Measurements from ENCODE around the gene FBLN5.

FBLN5 gene

GRCh38 chr14:91870001-91870400 is 77.5 kb downstream of the FBLN5 start:
- no peaks in the 10 kb centered on the region for H3K79me1 ChIP-seq (ENCODE audit: low read length)
- no peaks in the 10 kb centered on the region for H3K79me2 ChIP-seq (ENCODE audit: control insufficient read depth, insufficient read depth, low read length)

GRCh38 chr14:91869556-91869955 is 77.9 kb downstream of the FBLN5 start:
- Histone ChIP-seq H3K18ac (ENCODE audit: low read length) (no peak overlapping the region), H2BK15ac (replicated peaks; ENCODE audit: low read depth) (no peak overlapping the region), H3K4me2 (ENCODE audit: low read length) (no peak overlapping the region), H3K36me3 (ENCODE audit: control insufficient read depth, insufficient read depth, low read length) (no peaks in the 10 kb centered on the region), H4K5ac (ENCODE audit: low read length) (no peak overlapping the region), H3K27ac (ENCODE audit: low read depth, low read length) (no peak overlapping the region), H3K4ac (ENCODE audit: low read depth, low read length) (no peak overlapping the region), H3K4me1 (ENCODE audit: control insufficient read depth, low read depth, low read length) (peaks cover 2% of the 10 kb centered on the region), H3K79me2 (ENCODE audit: control insufficient read depth, insufficient read depth, low read length) (no peaks in the 10 kb centered on the region), H3K27me3 (ENCODE audit: insufficient read depth, low read length, poor library complexity) (no peaks in the 10 kb centered on the region), H3K79me1 (ENCODE audit: low read length) (no peaks in the 10 kb centered on the region), H2BK120ac (ENCODE audit: low read depth, low read length) (no peak overlapping the region), H3K9ac (ENCODE audit: low read length) (no peak overlapping the region), H2AK5ac (ENCODE audit: low read length) (no peak overlapping the region), H3K4me3 (ENCODE audit: low read length) (no peak overlapping the region), H3K23ac (ENCODE audit: low read length) (no peak overlapping the region), H3K56ac (ENCODE audit: low read length) (no peak overlapping the region), H4K8ac (ENCODE audit: low read depth, low read length) (no peak overlapping the region), H2BK5ac (ENCODE audit: low read length) (no peak overlapping the region)
- no CpG with 5 or more reads among the region's 8 CpGs for WGBS (ENCODE audit: extremely low coverage, insufficient coverage, low lambda C conversion rate)
- DNase-seq, result peak; percentile 40

More at GRCh38 chr14:91870001-91870400, 77.5 kb downstream of the FBLN5 start:
- peaks cover 2% of the 10 kb centered on the region for H3K4me1 ChIP-seq (ENCODE audit: control insufficient read depth, low read depth, low read length)
- H3K27me3 ChIP-seq (ENCODE audit: insufficient read depth, low read length, poor library complexity), result no peaks in the 10 kb centered on the region
- H2AK5ac ChIP-seq (ENCODE audit: low read length), result no peak overlapping the region
- no peak overlapping the region for H2BK120ac ChIP-seq (ENCODE audit: low read depth, low read length)
- no peak overlapping the region for H2BK15ac ChIP-seq (replicated peaks; ENCODE audit: low read depth)
- H4K8ac ChIP-seq (ENCODE audit: low read depth, low read length), result no peak overlapping the region
- no peak overlapping the region for H3K56ac ChIP-seq (ENCODE audit: low read length)
- H3K4me2 ChIP-seq (ENCODE audit: low read length), result no peak overlapping the region
- H3K4me3 ChIP-seq (ENCODE audit: low read length), result no peak overlapping the region
- no peak overlapping the region for H4K5ac ChIP-seq (ENCODE audit: low read length)
- H2BK5ac ChIP-seq (ENCODE audit: low read length), result no peak overlapping the region
- H3K27ac ChIP-seq (ENCODE audit: low read depth, low read length), result no peak overlapping the region
- H3K36me3 ChIP-seq (ENCODE audit: control insufficient read depth, insufficient read depth, low read length), result no peaks in the 10 kb centered on the region
- H3K4ac ChIP-seq (ENCODE audit: low read depth, low read length), result no peak overlapping the region
- WGBS (ENCODE audit: extremely low coverage, insufficient coverage, low lambda C conversion rate), result no CpG with 5 or more reads among the region's 16 CpGs
- H3K23ac ChIP-seq (ENCODE audit: low read length), result no peak overlapping the region
- H3K18ac ChIP-seq (ENCODE audit: low read length), result peak overlapping the region; percentile 69
- DNase-seq, result peak; percentile 73
- H3K9ac ChIP-seq (ENCODE audit: low read length), result no peak overlapping the region

GRCh38 chr14:91867316-91867988 is 80.0 kb downstream of the FBLN5 start, which contains the start of gene TC2N:
Gene TC2N (minus strand): TSS chr14:91867536. CDS start chr14:91813769, 53,767 bp downstream.
- Histone ChIP-seq H3K27ac (ENCODE audit: low read depth, low read length) (no peak within 1 kb of the TSS), H2BK15ac (replicated peaks; ENCODE audit: low read depth) (no peak within 1 kb of the TSS), H3K9ac (ENCODE audit: low read length) (no peak within 1 kb of the TSS), H3K79me1 (ENCODE audit: low read length) (no peaks in the 10 kb centered on the region), H3K4me3 (ENCODE audit: low read length) (no peak within 1 kb of the TSS), H3K56ac (ENCODE audit: low read length) (no peak within 1 kb of the TSS), H3K4ac (ENCODE audit: low read depth, low read length) (peak within 1 kb of the TSS; percentile 27), H2BK120ac (ENCODE audit: low read depth, low read length) (no peak within 1 kb of the TSS), H3K4me1 (ENCODE audit: control insufficient read depth, low read depth, low read length) (peaks cover 2% of the 10 kb centered on the region), H2AK5ac (ENCODE audit: low read length) (no peak within 1 kb of the TSS), H3K4me2 (ENCODE audit: low read length) (no peak within 1 kb of the TSS), H4K5ac (ENCODE audit: low read length) (no peak within 1 kb of the TSS), H2BK5ac (ENCODE audit: low read length) (no peak within 1 kb of the TSS), H3K36me3 (ENCODE audit: control insufficient read depth, insufficient read depth, low read length) (no peaks in the 10 kb centered on the region), H3K18ac (ENCODE audit: low read length) (no peak within 1 kb of the TSS), H3K79me2 (ENCODE audit: control insufficient read depth, insufficient read depth, low read length) (no peaks in the 10 kb centered on the region), H4K8ac (ENCODE audit: low read depth, low read length) (no peak within 1 kb of the TSS), H3K23ac (ENCODE audit: low read length) (no peak within 1 kb of the TSS), H3K27me3 (ENCODE audit: insufficient read depth, low read length, poor library complexity) (no peaks in the 10 kb centered on the region)
- WGBS (ENCODE audit: extremely low coverage, insufficient coverage, low lambda C conversion rate), result no CpG with 5 or more reads among the region's 10 CpGs
- no peak for DNase-seq

- Histone ChIP-seq H3K4me3 (ENCODE audit: low read length) (no peak overlapping the region), H3K36me3 (ENCODE audit: control insufficient read depth, insufficient read depth, low read length) (no peaks in the 10 kb centered on the region), H4K5ac (ENCODE audit: low read length) (no peak overlapping the region), H2BK15ac (replicated peaks; ENCODE audit: low read depth) (no peak overlapping the region), H3K56ac (ENCODE audit: low read length) (no peak overlapping the region), H2BK5ac (ENCODE audit: low read length) (no peak overlapping the region), H3K27me3 (ENCODE audit: insufficient read depth, low read length, poor library complexity) (no peaks in the 10 kb centered on the region), H2BK120ac (ENCODE audit: low read depth, low read length) (no peak overlapping the region), H3K9ac (ENCODE audit: low read length) (no peak overlapping the region), H3K27ac (ENCODE audit: low read depth, low read length) (no peak overlapping the region), H3K79me2 (ENCODE audit: control insufficient read depth, insufficient read depth, low read length) (no peaks in the 10 kb centered on the region), H4K8ac (ENCODE audit: low read depth, low read length) (no peak overlapping the region), H3K18ac (ENCODE audit: low read length) (no peak overlapping the region), H3K23ac (ENCODE audit: low read length) (no peak overlapping the region), H3K4me1 (ENCODE audit: control insufficient read depth, low read depth, low read length) (peaks cover 2% of the 10 kb centered on the region), H3K4me2 (ENCODE audit: low read length) (no peak overlapping the region), H3K4ac (ENCODE audit: low read depth, low read length) (no peak overlapping the region), H2AK5ac (ENCODE audit: low read length) (no peak overlapping the region), H3K79me1 (ENCODE audit: low read length) (no peaks in the 10 kb centered on the region)
- no peak for DNase-seq
- no CpG with 5 or more reads among the region's 6 CpGs for WGBS (ENCODE audit: extremely low coverage, insufficient coverage, low lambda C conversion rate)
Measured at GRCh38 chr14:91866511-91867295, 80.8 kb downstream of the FBLN5 start.

GRCh38 chr14:91866061-91866460 is 81.4 kb downstream of the FBLN5 start:
- H2BK120ac ChIP-seq (ENCODE audit: low read depth, low read length), result no peak overlapping the region
- no peak for DNase-seq
- H3K18ac ChIP-seq (ENCODE audit: low read length), result no peak overlapping the region
- no peak overlapping the region for H3K4ac ChIP-seq (ENCODE audit: low read depth, low read length)
- no peak overlapping the region for H2BK5ac ChIP-seq (ENCODE audit: low read length)
- no peaks in the 10 kb centered on the region for H3K27me3 ChIP-seq (ENCODE audit: insufficient read depth, low read length, poor library complexity)
- no peaks in the 10 kb centered on the region for H3K36me3 ChIP-seq (ENCODE audit: control insufficient read depth, insufficient read depth, low read length)
- H3K56ac ChIP-seq (ENCODE audit: low read length), result no peak overlapping the region
- no peak overlapping the region for H3K27ac ChIP-seq (ENCODE audit: low read depth, low read length)
- no peak overlapping the region for H4K5ac ChIP-seq (ENCODE audit: low read length)
- H2BK15ac ChIP-seq (replicated peaks; ENCODE audit: low read depth), result no peak overlapping the region
- H3K79me2 ChIP-seq (ENCODE audit: control insufficient read depth, insufficient read depth, low read length), result no peaks in the 10 kb centered on the region
- H3K23ac ChIP-seq (ENCODE audit: low read length), result no peak overlapping the region
- H3K4me2 ChIP-seq (ENCODE audit: low read length), result no peak overlapping the region
- no peak overlapping the region for H2AK5ac ChIP-seq (ENCODE audit: low read length)
- no peak overlapping the region for H3K9ac ChIP-seq (ENCODE audit: low read length)
- H3K79me1 ChIP-seq (ENCODE audit: low read length), result no peaks in the 10 kb centered on the region
- H4K8ac ChIP-seq (ENCODE audit: low read depth, low read length), result no peak overlapping the region
- H3K4me3 ChIP-seq (ENCODE audit: low read length), result no peak overlapping the region
- H3K4me1 ChIP-seq (ENCODE audit: control insufficient read depth, low read depth, low read length), result peaks cover 2% of the 10 kb centered on the region
- no CpG with 5 or more reads among the region's 2 CpGs for WGBS (ENCODE audit: extremely low coverage, insufficient coverage, low lambda C conversion rate)
